ENCODE results near the gene GLE1.

GLE1 gene

DNA sequence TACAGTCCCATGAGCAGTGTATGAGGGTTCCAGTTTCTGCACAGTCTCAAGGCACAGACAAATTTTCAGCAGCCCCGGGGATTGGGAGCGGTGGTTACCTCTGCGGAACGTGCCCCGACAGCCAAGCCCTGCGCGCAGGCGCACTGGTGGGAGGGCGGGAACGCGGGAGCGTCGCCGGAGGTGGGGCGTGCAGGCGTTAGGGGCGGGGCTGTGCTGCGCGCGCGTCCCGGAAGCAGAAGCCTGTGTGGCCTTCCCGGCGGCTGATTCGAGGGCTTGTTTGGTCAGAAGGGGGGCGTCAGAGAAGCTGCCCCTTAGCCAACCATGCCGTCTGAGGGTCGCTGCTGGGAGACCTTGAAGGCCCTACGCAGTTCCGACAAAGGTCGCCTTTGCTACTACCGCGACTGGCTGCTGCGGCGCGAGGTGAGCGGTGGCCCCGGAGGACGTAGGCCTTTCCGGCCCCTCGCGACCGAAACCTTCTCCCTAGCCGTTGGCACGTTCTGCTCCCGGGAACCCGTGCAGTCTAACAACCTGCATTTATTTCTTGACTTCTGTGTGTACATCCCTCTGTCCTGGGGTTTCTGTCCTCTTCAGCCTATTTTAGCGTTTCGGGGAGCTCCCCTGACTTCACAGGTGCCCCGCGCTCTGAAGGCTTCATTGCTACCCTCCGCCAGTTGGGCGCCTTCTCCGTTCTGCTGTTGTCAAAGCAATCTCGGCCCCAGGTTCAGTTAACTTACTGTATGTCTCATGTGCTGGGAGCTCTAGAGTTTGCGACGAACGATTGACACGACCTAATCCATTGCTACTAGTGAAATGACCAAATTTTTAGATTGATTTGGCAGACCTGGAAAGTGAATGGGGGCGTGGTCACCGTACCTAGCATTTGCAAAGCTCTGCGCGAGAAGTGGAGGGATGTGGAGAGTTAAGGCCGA lies at the start of gene GLE1:
Gene GLE1 (plus strand): TSS at position 235 of the 929 bp plus-strand sequence. CDS start 87 bp downstream, at position 322.
- TF ChIP-seq ARNTL (CRISPR knock-in tag; IDR thresholded peaks at IDR 0.05; ENCODE audit: borderline replicate concordance, low read depth) (no peak), ZNF565 (CRISPR knock-in tag; conservative IDR thresholded peaks at IDR 0.05; ENCODE audit: low read depth) (no peak), PPARA (CRISPR knock-in tag; IDR thresholded peaks at IDR 0.05; ENCODE audit: borderline replicate concordance) (no peak), TSHZ2 (CRISPR knock-in tag; IDR thresholded peaks at IDR 0.05) (no peak), ZC3H10 (CRISPR knock-in tag; IDR thresholded peaks at IDR 0.05) (no peak), SNAI2 (CRISPR knock-in tag; IDR thresholded peaks at IDR 0.05) (no peak), ISL1 (CRISPR knock-in tag; IDR thresholded peaks at IDR 0.05) (no peak), ESRRG (CRISPR knock-in tag; IDR thresholded peaks at IDR 0.05) (no peak), GLIS3 (CRISPR knock-in tag; IDR thresholded peaks at IDR 0.05) (no peak), ZNF70 (CRISPR knock-in tag; IDR thresholded peaks at IDR 0.05) (no peak), RARB (CRISPR knock-in tag; IDR thresholded peaks at IDR 0.05) (no peak), ZFP3 (CRISPR knock-in tag; IDR thresholded peaks at IDR 0.05) (no peak), TOX (CRISPR knock-in tag; IDR thresholded peaks at IDR 0.05; ENCODE audit: borderline replicate concordance) (no peak), OSR1 (CRISPR knock-in tag; IDR thresholded peaks at IDR 0.05) (no peak)
- TF ChIP-seq, protein P1, sequence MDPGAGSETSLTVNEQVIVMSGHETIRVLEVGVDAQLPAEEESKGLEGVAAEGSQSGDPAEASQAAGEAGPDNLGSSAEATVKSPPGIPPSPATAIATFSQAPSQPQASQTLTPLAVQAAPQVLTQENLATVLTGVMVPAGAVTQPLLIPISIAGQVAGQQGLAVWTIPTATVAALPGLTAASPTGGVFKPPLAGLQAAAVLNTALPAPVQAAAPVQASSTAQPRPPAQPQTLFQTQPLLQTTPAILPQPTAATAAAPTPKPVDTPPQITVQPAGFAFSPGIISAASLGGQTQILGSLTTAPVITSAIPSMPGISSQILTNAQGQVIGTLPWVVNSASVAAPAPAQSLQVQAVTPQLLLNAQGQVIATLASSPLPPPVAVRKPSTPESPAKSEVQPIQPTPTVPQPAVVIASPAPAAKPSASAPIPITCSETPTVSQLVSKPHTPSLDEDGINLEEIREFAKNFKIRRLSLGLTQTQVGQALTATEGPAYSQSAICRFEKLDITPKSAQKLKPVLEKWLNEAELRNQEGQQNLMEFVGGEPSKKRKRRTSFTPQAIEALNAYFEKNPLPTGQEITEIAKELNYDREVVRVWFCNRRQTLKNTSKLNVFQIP (CRISPR knock-in tag; IDR thresholded peaks at IDR 0.05; ENCODE audit: borderline replicate concordance, low read depth) = no peak
- TF ChIP-seq, protein P2, sequence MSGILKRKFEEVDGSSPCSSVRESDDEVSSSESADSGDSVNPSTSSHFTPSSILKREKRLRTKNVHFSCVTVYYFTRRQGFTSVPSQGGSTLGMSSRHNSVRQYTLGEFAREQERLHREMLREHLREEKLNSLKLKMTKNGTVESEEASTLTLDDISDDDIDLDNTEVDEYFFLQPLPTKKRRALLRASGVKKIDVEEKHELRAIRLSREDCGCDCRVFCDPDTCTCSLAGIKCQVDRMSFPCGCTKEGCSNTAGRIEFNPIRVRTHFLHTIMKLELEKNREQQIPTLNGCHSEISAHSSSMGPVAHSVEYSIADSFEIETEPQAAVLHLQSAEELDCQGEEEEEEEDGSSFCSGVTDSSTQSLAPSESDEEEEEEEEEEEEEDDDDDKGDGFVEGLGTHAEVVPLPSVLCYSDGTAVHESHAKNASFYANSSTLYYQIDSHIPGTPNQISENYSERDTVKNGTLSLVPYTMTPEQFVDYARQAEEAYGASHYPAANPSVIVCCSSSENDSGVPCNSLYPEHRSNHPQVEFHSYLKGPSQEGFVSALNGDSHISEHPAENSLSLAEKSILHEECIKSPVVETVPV (CRISPR knock-in tag; IDR thresholded peaks at IDR 0.05) = no peak
- TF ChIP-seq, protein P3, sequence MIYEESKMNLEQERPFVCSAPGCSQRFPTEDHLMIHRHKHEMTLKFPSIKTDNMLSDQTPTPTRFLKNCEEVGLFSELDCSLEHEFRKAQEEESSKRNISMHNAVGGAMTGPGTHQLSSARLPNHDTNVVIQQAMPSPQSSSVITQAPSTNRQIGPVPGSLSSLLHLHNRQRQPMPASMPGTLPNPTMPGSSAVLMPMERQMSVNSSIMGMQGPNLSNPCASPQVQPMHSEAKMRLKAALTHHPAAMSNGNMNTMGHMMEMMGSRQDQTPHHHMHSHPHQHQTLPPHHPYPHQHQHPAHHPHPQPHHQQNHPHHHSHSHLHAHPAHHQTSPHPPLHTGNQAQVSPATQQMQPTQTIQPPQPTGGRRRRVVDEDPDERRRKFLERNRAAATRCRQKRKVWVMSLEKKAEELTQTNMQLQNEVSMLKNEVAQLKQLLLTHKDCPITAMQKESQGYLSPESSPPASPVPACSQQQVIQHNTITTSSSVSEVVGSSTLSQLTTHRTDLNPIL (CRISPR knock-in tag; IDR thresholded peaks at IDR 0.05; ENCODE audit: low read depth) = no peak
- ATAC-seq = peak; percentile 97

DNA sequence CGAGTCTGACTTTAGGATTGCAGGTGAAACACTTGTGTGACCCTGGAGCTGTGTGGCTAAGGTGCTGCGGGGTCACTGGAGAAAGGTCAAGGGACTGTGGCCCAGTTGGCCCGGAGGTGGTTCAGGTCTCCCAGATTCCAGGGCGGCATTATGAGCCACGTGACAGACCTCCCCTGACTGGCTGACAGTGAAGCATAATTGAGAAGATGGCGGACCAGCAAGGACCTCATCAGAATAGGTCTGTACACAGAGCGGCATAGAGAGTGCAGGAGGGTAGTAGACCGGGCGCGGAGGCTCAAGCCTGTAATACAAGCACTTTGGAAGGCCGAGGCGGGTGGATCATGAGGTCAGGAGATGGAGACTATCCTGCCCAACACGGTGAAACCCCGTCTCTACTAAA lies 49.5 kb upstream of the GLE1 start:
- no peak for ATAC-seq
- TF ChIP-seq ZNF8 (CRISPR knock-in tag; IDR thresholded peaks at IDR 0.05) (no peak), TCF4 (CRISPR knock-in tag; IDR thresholded peaks at IDR 0.05; ENCODE audit: borderline replicate concordance) (no peak), ZC3H10 (CRISPR knock-in tag; IDR thresholded peaks at IDR 0.05) (no peak), PPARA (CRISPR knock-in tag; IDR thresholded peaks at IDR 0.05; ENCODE audit: borderline replicate concordance) (no peak), ZNF565 (CRISPR knock-in tag; conservative IDR thresholded peaks at IDR 0.05; ENCODE audit: low read depth) (no peak), GLIS3 (CRISPR knock-in tag; IDR thresholded peaks at IDR 0.05) (no peak), SNAI2 (CRISPR knock-in tag; IDR thresholded peaks at IDR 0.05) (no peak), ISL1 (CRISPR knock-in tag; IDR thresholded peaks at IDR 0.05) (no peak), ZFP30 (CRISPR knock-in tag; IDR thresholded peaks at IDR 0.05) (no peak), CSDC2 (CRISPR knock-in tag; IDR thresholded peaks at IDR 0.05) (no peak), TOX (CRISPR knock-in tag; IDR thresholded peaks at IDR 0.05; ENCODE audit: borderline replicate concordance) (no peak), ESRRG (CRISPR knock-in tag; IDR thresholded peaks at IDR 0.05) (no peak), OSR1 (CRISPR knock-in tag; IDR thresholded peaks at IDR 0.05) (no peak), BACH2 (CRISPR knock-in tag; IDR thresholded peaks at IDR 0.05; ENCODE audit: borderline replicate concordance) (no peak), ZNF70 (CRISPR knock-in tag; IDR thresholded peaks at IDR 0.05) (no peak)
- TF ChIP-seq, protein P4, sequence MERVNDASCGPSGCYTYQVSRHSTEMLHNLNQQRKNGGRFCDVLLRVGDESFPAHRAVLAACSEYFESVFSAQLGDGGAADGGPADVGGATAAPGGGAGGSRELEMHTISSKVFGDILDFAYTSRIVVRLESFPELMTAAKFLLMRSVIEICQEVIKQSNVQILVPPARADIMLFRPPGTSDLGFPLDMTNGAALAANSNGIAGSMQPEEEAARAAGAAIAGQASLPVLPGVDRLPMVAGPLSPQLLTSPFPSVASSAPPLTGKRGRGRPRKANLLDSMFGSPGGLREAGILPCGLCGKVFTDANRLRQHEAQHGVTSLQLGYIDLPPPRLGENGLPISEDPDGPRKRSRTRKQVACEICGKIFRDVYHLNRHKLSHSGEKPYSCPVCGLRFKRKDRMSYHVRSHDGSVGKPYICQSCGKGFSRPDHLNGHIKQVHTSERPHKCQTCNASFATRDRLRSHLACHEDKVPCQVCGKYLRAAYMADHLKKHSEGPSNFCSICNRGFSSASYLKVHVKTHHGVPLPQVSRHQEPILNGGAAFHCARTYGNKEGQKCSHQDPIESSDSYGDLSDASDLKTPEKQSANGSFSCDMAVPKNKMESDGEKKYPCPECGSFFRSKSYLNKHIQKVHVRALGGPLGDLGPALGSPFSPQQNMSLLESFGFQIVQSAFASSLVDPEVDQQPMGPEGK (CRISPR knock-in tag; IDR thresholded peaks at IDR 0.05; ENCODE audit: borderline replicate concordance) = no peak
- TF ChIP-seq, protein P1 (CRISPR knock-in tag; IDR thresholded peaks at IDR 0.05; ENCODE audit: borderline replicate concordance, low read depth) = no peak
- TF ChIP-seq, protein P2 (CRISPR knock-in tag; IDR thresholded peaks at IDR 0.05) = no peak
- TF ChIP-seq, protein P3 (CRISPR knock-in tag; IDR thresholded peaks at IDR 0.05; ENCODE audit: low read depth) = no peak
